HEK293T (cell line): ENCODE results near the gene SERHL2.

ENCODE experiments used
- BHLHE40 ChIP-seq: fragments of 450-650 bp; IDR thresholded peaks from 2 replicates; pipeline ENCODE4 v1.6.1; 2016; ENCODE audit warnings: mild to moderate bottlenecking, moderate library complexity, borderline replicate concordance
- CTBP1 ChIP-seq: fragments of 450-650 bp; IDR thresholded peaks from 2 replicates; pipeline ENCODE4 v1.6.1; 2016; ENCODE audit warnings: borderline replicate concordance
- FOXA1 ChIP-seq: fragments of 450-650 bp; IDR thresholded peaks from 2 replicates; pipeline ENCODE4 v1.6.1; 2016; ENCODE audit warnings: mild to moderate bottlenecking
- FOXK2 ChIP-seq: fragments of 450-650 bp; IDR thresholded peaks from 2 replicates; pipeline ENCODE4 v1.6.1; 2016; ENCODE audit warnings: mild to moderate bottlenecking
- FOXM1 ChIP-seq: fragments of 450-650 bp; IDR thresholded peaks from 2 replicates; pipeline ENCODE4 v1.6.1; 2017; ENCODE audit warnings: mild to moderate bottlenecking, borderline replicate concordance
- HDGF ChIP-seq: fragments of 450-650 bp; IDR thresholded peaks from 2 replicates; pipeline ENCODE4 v1.6.1; 2017; ENCODE audit warnings: antibody characterized with exemption, borderline replicate concordance
- L3MBTL2 ChIP-seq: fragments of 450-650 bp; conservative IDR thresholded peaks from 2 replicates; pipeline ENCODE4 v1.6.1; 2016; ENCODE audit warnings: mild to moderate bottlenecking
- NFRKB ChIP-seq: fragments of 450-650 bp; IDR thresholded peaks from 2 replicates; pipeline ENCODE4 v1.6.1; 2016; ENCODE audit warnings: mild to moderate bottlenecking, moderate library complexity
- SP1 ChIP-seq: fragments of 450-650 bp; IDR thresholded peaks from 2 replicates; pipeline ENCODE4 v1.6.1; 2017
- SUZ12 ChIP-seq: fragments of 450-650 bp; IDR thresholded peaks from 2 replicates; pipeline ENCODE4 v1.6.1; 2016; ENCODE audit warnings: mild to moderate bottlenecking
- TARDBP ChIP-seq: fragments of 450-650 bp; IDR thresholded peaks from 2 replicates; pipeline ENCODE4 v1.6.1; 2016
- ZNF384 ChIP-seq: fragments of 450-650 bp; IDR thresholded peaks from 2 replicates; pipeline ENCODE4 v1.6.1; 2016

- TF ChIP-seq CTBP1 (no peak), HDGF (no peak), L3MBTL2 (no peak), FOXA1 (no peak), ZNF384 (no peak), FOXK2 (no peak), BHLHE40 (no peak), FOXM1 (no peak), TARDBP (no peak), SP1 (no peak), NFRKB (no peak), SUZ12 (no peak)
These were observed 60.1 kb downstream of the SERHL2 start for GRCh38 chr22:42613872-42614301.
